ENCODE measurements around the gene ATP6V0A1. TPM values are rescaled to one million over a fixed set of nuclear protein-coding genes. Genes with fewer than 3 reads are reported as not detected.

Gene ATP6V0A1
- total RNA-seq, 1 donor from 2014 or later: 78.6 TPM

GRCh38 chr17:42568341-42569111, 109.8 kb downstream of the ATP6V0A1 start:
- no peaks in the 10 kb centered on the region for H3K27me3 Mint-ChIP-seq (ENCODE audit: low read depth, unreplicated experiment)
- Histone ChIP-seq H3K36me3 (ENCODE audit: insufficient read depth, low read length) (peaks cover 49% of the 10 kb centered on the region), H3K4me2 (ENCODE audit: low read length) (peak overlapping the region; percentile 32), H3K9ac (ENCODE audit: low read length) (no peak overlapping the region), H3K79me2 (ENCODE audit: insufficient read depth, low read length) (peaks cover 67% of the 10 kb centered on the region), H3K27me3 (ENCODE audit: insufficient read depth, low read length) (no peaks in the 10 kb centered on the region), H2AFZ (ENCODE audit: low read depth, low read length) (no peak overlapping the region), H4K20me1 (ENCODE audit: insufficient read depth, low read length) (peaks cover 35% of the 10 kb centered on the region), H3K27ac (ENCODE audit: low read depth, low read length) (no peak overlapping the region), H3K9me3 (ENCODE audit: insufficient read depth, low read depth, low read length) (no peaks in the 10 kb centered on the region), H3K4me3 (ENCODE audit: insufficient read depth, low read depth, low read length) (no peak overlapping the region), H3K4me1 (ENCODE audit: insufficient read depth, low read length) (peaks cover 27% of the 10 kb centered on the region)
- DNase-seq (ENCODE audit: low read depth) (no peak), FAIRE-seq (no peak)
- TF ChIP-seq, protein P1, sequence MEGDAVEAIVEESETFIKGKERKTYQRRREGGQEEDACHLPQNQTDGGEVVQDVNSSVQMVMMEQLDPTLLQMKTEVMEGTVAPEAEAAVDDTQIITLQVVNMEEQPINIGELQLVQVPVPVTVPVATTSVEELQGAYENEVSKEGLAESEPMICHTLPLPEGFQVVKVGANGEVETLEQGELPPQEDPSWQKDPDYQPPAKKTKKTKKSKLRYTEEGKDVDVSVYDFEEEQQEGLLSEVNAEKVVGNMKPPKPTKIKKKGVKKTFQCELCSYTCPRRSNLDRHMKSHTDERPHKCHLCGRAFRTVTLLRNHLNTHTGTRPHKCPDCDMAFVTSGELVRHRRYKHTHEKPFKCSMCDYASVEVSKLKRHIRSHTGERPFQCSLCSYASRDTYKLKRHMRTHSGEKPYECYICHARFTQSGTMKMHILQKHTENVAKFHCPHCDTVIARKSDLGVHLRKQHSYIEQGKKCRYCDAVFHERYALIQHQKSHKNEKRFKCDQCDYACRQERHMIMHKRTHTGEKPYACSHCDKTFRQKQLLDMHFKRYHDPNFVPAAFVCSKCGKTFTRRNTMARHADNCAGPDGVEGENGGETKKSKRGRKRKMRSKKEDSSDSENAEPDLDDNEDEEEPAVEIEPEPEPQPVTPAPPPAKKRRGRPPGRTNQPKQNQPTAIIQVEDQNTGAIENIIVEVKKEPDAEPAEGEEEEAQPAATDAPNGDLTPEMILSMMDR (IDR thresholded peaks at IDR 0.05; ENCODE audit: insufficient read depth, low read depth, low read length): no peak
- TF ChIP-seq EZH2 (IDR thresholded peaks at IDR 0.05; ENCODE audit: insufficient read depth, low read length): no peak
- H3K36me3 Mint-ChIP-seq (ENCODE audit: low read depth, unreplicated experiment): peaks cover 27% of the 10 kb centered on the region
- H3K4me1 Mint-ChIP-seq (ENCODE audit: low read depth, unreplicated experiment): peaks cover 11% of the 10 kb centered on the region
- no peaks in the 10 kb centered on the region for H3K9me3 Mint-ChIP-seq (ENCODE audit: unreplicated experiment)
- peak overlapping the region; percentile 53 for H3K27ac Mint-ChIP-seq (ENCODE audit: unreplicated experiment)
- peak overlapping the region; percentile 96 for H3K4me3 Mint-ChIP-seq (ENCODE audit: unreplicated experiment)

DNA sequence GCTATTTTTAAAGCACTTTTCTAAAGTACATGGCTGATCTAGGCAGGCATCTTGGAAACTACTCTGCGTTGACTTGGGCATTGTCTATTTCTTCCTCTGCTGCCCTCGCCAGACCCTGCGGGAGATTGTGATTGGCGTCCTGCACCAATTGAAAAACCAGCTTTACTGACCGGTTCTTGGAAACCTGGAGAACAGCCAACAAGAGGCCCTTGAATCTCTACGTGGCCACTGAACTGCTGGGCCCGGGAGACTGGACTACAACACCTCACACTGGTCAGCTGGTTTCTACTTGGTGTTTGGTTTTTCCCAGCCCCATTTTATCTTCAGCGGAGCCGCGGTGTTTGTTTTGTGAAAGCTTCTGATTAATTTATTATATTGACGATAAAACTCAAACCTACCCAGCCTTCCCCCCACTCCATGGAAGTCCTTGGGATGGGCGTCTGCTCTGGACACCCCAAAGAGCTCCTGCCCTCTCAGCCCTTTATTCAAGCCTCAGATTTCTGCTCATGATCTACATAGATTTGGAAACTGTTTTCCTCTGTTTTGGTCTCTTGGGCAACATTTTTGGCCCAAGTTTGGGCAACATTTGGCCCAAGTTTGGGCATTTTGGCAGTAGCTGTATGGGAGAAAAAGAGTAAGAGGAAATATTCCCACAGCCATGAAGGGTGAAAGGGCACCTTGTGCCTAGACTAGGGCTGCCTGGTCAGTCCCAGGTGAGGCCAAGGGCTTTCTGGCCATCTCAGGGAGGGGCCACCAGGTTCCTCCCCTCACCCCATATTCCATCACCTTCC, 113.0 kb downstream of the ATP6V0A1 start:
- Histone ChIP-seq H3K27me3 (ENCODE audit: insufficient read depth, low read length) (no peaks in the 10 kb centered on the region), H2AFZ (ENCODE audit: low read depth, low read length) (no peak overlapping the region), H3K27ac (ENCODE audit: low read depth, low read length) (no peak overlapping the region), H3K4me2 (ENCODE audit: low read length) (no peak overlapping the region), H3K36me3 (ENCODE audit: insufficient read depth, low read length) (peaks cover 45% of the 10 kb centered on the region), H3K9ac (ENCODE audit: low read length) (no peak overlapping the region), H3K79me2 (ENCODE audit: insufficient read depth, low read length) (peaks cover 80% of the 10 kb centered on the region), H3K4me1 (ENCODE audit: insufficient read depth, low read length) (peaks cover 26% of the 10 kb centered on the region), H3K4me3 (ENCODE audit: insufficient read depth, low read depth, low read length) (no peak overlapping the region), H4K20me1 (ENCODE audit: insufficient read depth, low read length) (peaks cover 48% of the 10 kb centered on the region), H3K9me3 (ENCODE audit: insufficient read depth, low read depth, low read length) (no peaks in the 10 kb centered on the region)
- peak overlapping the region; percentile 62 for H3K4me3 Mint-ChIP-seq (ENCODE audit: unreplicated experiment)
- H3K4me1 Mint-ChIP-seq (ENCODE audit: low read depth, unreplicated experiment): peaks cover 10% of the 10 kb centered on the region
- H3K36me3 Mint-ChIP-seq (ENCODE audit: low read depth, unreplicated experiment): peaks cover 26% of the 10 kb centered on the region
- no peaks in the 10 kb centered on the region for H3K27me3 Mint-ChIP-seq (ENCODE audit: low read depth, unreplicated experiment)
- H3K27ac Mint-ChIP-seq (ENCODE audit: unreplicated experiment): no peak overlapping the region
- TF ChIP-seq, protein P1 (IDR thresholded peaks at IDR 0.05; ENCODE audit: insufficient read depth, low read depth, low read length): no peak
- TF ChIP-seq EZH2 (IDR thresholded peaks at IDR 0.05; ENCODE audit: insufficient read depth, low read length): no peak
- FAIRE-seq (no peak), DNase-seq (ENCODE audit: low read depth) (no peak)
- H3K9me3 Mint-ChIP-seq (ENCODE audit: unreplicated experiment): no peaks in the 10 kb centered on the region

Small RNA genes within 50 kb of the gene (microRNA-seq; reads per million reads assigned to microRNA genes)
- gene MIR5010: 27.6 reads per million, percentile 50 among the genes with 10 or more reads in this experiment
- 0.82 reads per million for gene MIR548AT

Other genes starting within 250 kb of the ATP6V0A1 start
- 23.1 and 23.7 TPM in 2 replicates for gene STAT5B, start 182.5 kb upstream of the ATP6V0A1 start, total RNA-seq
- gene STAT5A, start 170.4 kb upstream of the ATP6V0A1 start, total RNA-seq: 0.77 and 1.9 TPM in 2 replicates
- gene STAT3, start 70.4 kb upstream of the ATP6V0A1 start, total RNA-seq: 145 and 154 TPM in 2 replicates
- gene CAVIN1, start 35.6 kb upstream of the ATP6V0A1 start, total RNA-seq: 602 and 644 TPM in 2 replicates
- 19.3 and 25.9 TPM in 2 replicates for gene NAGLU, start 77.4 kb downstream of the ATP6V0A1 start, total RNA-seq
- 1.5 and 1.7 TPM in 2 replicates for gene HSD17B1, start 94.0 kb downstream of the ATP6V0A1 start, total RNA-seq
- 52.0 and 54.2 TPM in 2 replicates for gene COASY, start 103.3 kb downstream of the ATP6V0A1 start, total RNA-seq
- gene MLX, start 108.2 kb downstream of the ATP6V0A1 start, total RNA-seq: 26.5 and 29.9 TPM in 2 replicates
- 5.4 and 8.7 TPM in 2 replicates for gene PSMC3IP, start 118.9 kb downstream of the ATP6V0A1 start, total RNA-seq
- 54.3 and 60.9 TPM in 2 replicates for gene RETREG3, start 150.5 kb downstream of the ATP6V0A1 start, total RNA-seq
- gene TUBG1, start 150.8 kb downstream of the ATP6V0A1 start, total RNA-seq: 47.2 and 51.0 TPM in 2 replicates
- 14.4 and 16.6 TPM in 2 replicates for gene TUBG2, start 200.4 kb downstream of the ATP6V0A1 start, total RNA-seq
- gene PLEKHH3, start 218.1 kb downstream of the ATP6V0A1 start, total RNA-seq: 14.1 and 14.5 TPM in 2 replicates
- gene CCR10, start 223.0 kb downstream of the ATP6V0A1 start, total RNA-seq: 0.65 and 0.84 TPM in 2 replicates
- gene CNTNAP1, start 223.7 kb downstream of the ATP6V0A1 start, total RNA-seq: 11.4 and 16.4 TPM in 2 replicates